Loucy (cell line): Measurements from ENCODE around the gene MYO1H.
"Not testable (repeated sequence)": the region's sequence is repeated elsewhere in the genome, so short reads cannot be mapped to it uniquely, and the experiment has no call there.

Source experiments
- EZH2phosphoT487 ChIP-seq: fragments of 200-600 bp; IDR thresholded peaks from 2 replicates; pipeline ENCODE4 v1.6.1; 2018; ENCODE audit warnings: antibody characterized with exemption, mild to moderate bottlenecking, moderate library complexity, borderline replicate concordance
- TF ChIP-seq, protein P1 (sequence below): fragments of 200-600 bp; sonication (generic); conservative IDR thresholded peaks from 2 replicates; pipeline ENCODE4 v1.5.1; 2014; ENCODE audit warnings: mild to moderate bottlenecking, antibody characterized with exemption, low read length

DNA sequence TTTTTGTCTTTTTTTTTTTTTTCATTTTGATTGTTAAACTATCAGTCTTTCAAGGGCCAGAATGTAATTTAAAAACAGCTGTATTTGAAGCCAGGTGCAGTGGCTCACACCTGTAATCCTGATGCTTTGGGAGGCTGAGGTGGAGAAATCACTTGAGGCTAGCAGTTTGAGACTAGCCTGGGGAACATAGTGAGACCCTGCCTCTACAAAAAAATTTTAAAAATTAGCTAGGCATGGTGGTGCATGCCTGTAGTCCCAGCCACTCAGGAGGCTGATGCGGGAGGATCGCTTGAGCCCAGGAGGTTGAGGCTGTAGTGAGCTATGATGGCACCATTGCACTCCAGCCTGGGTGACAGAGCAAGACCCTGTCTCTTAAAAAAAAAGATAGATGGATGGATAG lies 57.1 kb downstream of the MYO1H start:
- TF ChIP-seq, protein P1, sequence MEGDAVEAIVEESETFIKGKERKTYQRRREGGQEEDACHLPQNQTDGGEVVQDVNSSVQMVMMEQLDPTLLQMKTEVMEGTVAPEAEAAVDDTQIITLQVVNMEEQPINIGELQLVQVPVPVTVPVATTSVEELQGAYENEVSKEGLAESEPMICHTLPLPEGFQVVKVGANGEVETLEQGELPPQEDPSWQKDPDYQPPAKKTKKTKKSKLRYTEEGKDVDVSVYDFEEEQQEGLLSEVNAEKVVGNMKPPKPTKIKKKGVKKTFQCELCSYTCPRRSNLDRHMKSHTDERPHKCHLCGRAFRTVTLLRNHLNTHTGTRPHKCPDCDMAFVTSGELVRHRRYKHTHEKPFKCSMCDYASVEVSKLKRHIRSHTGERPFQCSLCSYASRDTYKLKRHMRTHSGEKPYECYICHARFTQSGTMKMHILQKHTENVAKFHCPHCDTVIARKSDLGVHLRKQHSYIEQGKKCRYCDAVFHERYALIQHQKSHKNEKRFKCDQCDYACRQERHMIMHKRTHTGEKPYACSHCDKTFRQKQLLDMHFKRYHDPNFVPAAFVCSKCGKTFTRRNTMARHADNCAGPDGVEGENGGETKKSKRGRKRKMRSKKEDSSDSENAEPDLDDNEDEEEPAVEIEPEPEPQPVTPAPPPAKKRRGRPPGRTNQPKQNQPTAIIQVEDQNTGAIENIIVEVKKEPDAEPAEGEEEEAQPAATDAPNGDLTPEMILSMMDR, result not testable (repeated sequence)
- not testable (repeated sequence) for TF ChIP-seq EZH2phosphoT487
